HepG2 (cell line): ENCODE data around the gene ASPHD1. TPM values are rescaled to one million over a fixed set of nuclear protein-coding genes. Genes with fewer than 3 reads are reported as not detected.

Source experiments
- ARID5B ChIP-seq: IDR thresholded peaks from 2 replicates; pipeline ENCODE4 v1.4.0; 2020; ENCODE audit warnings: mild to moderate bottlenecking, missing genetic modification reagents
- CREB3 ChIP-seq: sonication (generic); formaldehyde crosslinking; IDR thresholded peaks from 2 replicates; pipeline ENCODE4 v1.5.0; 2020; ENCODE audit warnings: missing genetic modification reagents
- ESRRA ChIP-seq: sonication (generic); formaldehyde crosslinking; IDR thresholded peaks from 2 replicates; pipeline ENCODE4 v1.5.1; 2020; ENCODE audit warnings: mild to moderate bottlenecking, low read depth, missing genetic modification reagents
- HMG20A ChIP-seq: IDR thresholded peaks from 2 replicates; pipeline ENCODE4 v1.6.1; 2016; ENCODE audit warnings: borderline replicate concordance
- KAT2B ChIP-seq: fragments of 150-350 bp; IDR thresholded peaks from 2 replicates; pipeline ENCODE4 v1.6.1; 2014; ENCODE audit warnings: low read depth, low read length, borderline replicate concordance
- KDM1A ChIP-seq: IDR thresholded peaks from 2 replicates; pipeline ENCODE4 v1.6.1; 2016; ENCODE audit warnings: missing compliant biosample characterization
- MZF1 ChIP-seq: sonication (generic); formaldehyde crosslinking; IDR thresholded peaks from 2 replicates; pipeline ENCODE4 v1.8.1; 2023; ENCODE audit warnings: mild to moderate bottlenecking, missing genetic modification reagents, borderline replicate concordance
- PAXIP1 ChIP-seq: sonication (generic); formaldehyde crosslinking; conservative IDR thresholded peaks from 2 replicates; pipeline ENCODE4 v1.4.0; 2020; ENCODE audit warnings: mild to moderate bottlenecking, missing genetic modification reagents, moderate library complexity
- POLR2G ChIP-seq: fragments of 200-400 bp; formaldehyde crosslinking; IDR thresholded peaks from 2 replicates; pipeline ENCODE4 v1.6.1; 2018; ENCODE audit warnings: mild to moderate bottlenecking, low read depth, low read length, moderate library complexity
- RFX3 ChIP-seq: IDR thresholded peaks from 2 replicates; pipeline ENCODE4 v1.6.1; 2016; ENCODE audit warnings: missing biosample characterization, missing genetic modification reagents
- RORA ChIP-seq: sonication (generic); formaldehyde crosslinking; IDR thresholded peaks from 2 replicates; pipeline ENCODE4 v1.5.0; 2020; ENCODE audit warnings: mild to moderate bottlenecking, missing genetic modification reagents, moderate library complexity
- SP5 ChIP-seq: IDR thresholded peaks from 2 replicates; pipeline ENCODE4 v1.6.1; 2016; ENCODE audit warnings: low read depth, borderline replicate concordance
- TFDP2 ChIP-seq: sonication (generic); formaldehyde crosslinking; IDR thresholded peaks from 2 replicates; pipeline ENCODE4 v1.4.0; 2020; ENCODE audit warnings: missing genetic modification reagents
- TMF1 ChIP-seq: sonication (generic); formaldehyde crosslinking; IDR thresholded peaks from 2 replicates; pipeline ENCODE4 v1.8.1; 2022; ENCODE audit warnings: low read depth, missing genetic modification reagents
- TOPORS ChIP-seq: sonication (generic); formaldehyde crosslinking; IDR thresholded peaks from 2 replicates; pipeline ENCODE4 v1.8.0; 2023; ENCODE audit warnings: mild to moderate bottlenecking, missing genetic modification reagents
- ZNF18 ChIP-seq: sonication (generic); formaldehyde crosslinking; IDR thresholded peaks from 2 replicates; pipeline ENCODE4 v1.8.0; 2022; ENCODE audit warnings: mild to moderate bottlenecking, missing genetic modification reagents; ENCODE audit not compliant: insufficient replicate concordance
- ZNF30 ChIP-seq: sonication (generic); formaldehyde crosslinking; IDR thresholded peaks from 2 replicates; pipeline ENCODE4 v1.5.0; 2020; ENCODE audit warnings: mild to moderate bottlenecking, missing genetic modification reagents
- ZNF550 ChIP-seq: sonication (generic); formaldehyde crosslinking; IDR thresholded peaks from 2 replicates; pipeline ENCODE4 v1.4.0; 2020; ENCODE audit warnings: mild to moderate bottlenecking, missing genetic modification reagents, borderline replicate concordance
- ZNF616 ChIP-seq: sonication (generic); formaldehyde crosslinking; IDR thresholded peaks from 2 replicates; pipeline ENCODE4 v1.5.0; 2020; ENCODE audit warnings: low read depth, mild to moderate bottlenecking, missing genetic modification reagents
- polyA plus RNA-seq, 8 experiments: library from polyadenylated mRNA; depleted of rRNA in 3 of 8; stranded (reverse) in 7 of 8; unstranded in 1 of 8; fragments of >200 nt; fragmentation: Illumina TruSeq in 4 of 8; extraction: Trizol in 4 of 8; gene quantifications; 2 replicates each; pipeline versions ENCODE4 v1.2.1 to v1.2.3, GENCODE V29; 2011 to 2016; ENCODE audit warnings: low read depth in 4 of 8, missing spikeins in 1 of 8, mixed read lengths in 1 of 8; ENCODE audit not compliant: insufficient read depth in 1 of 8
- total RNA-seq, 5 experiments: library from RNA; depleted of rRNA; stranded (reverse); fragments of >200 nt; fragmentation: Illumina TruSeq; extraction: Trizol; gene quantifications; 2 replicates each; pipeline ENCODE4 v1.2.3, GENCODE V29; 2016; ENCODE audit warnings: low read depth in 1 of 5

The ASPHD1 gene
- total and polyA plus RNA-seq, 2 of the 13 experiments (the other 11 are each of a cell fraction or from before 2014, with no cell fraction given), result 13.1 to 19.7 TPM

- TF ChIP-seq ARID5B (CRISPR knock-in tag) (0 out of 2 replicates have a peak, but pooled peaks have one; percentile 9), KDM1A (no peak), HMG20A (CRISPR knock-in tag) (no peak; the same call in 1 of the 2 replicates), CREB3 (CRISPR knock-in tag) (peak; percentile 99), ZNF18 (no peak), KAT2B (no peak), RFX3 (CRISPR knock-in tag) (0 out of 2 replicates have a peak, but pooled peaks have one; percentile 14), TOPORS (no peak), SP5 (CRISPR knock-in tag) (no peak), TMF1 (peak; percentile 95; the same call in 1 of the 2 replicates), TFDP2 (peak; percentile 47; the same call in 1 of the 2 replicates), ZNF550 (CRISPR knock-in tag) (no peak), ZNF30 (peak; percentile 90; the same call in 1 of the 2 replicates), MZF1 (CRISPR knock-in tag) (no peak), RORA (no peak), PAXIP1 (no peak), ZNF616 (CRISPR knock-in tag) (no peak; the same call in 1 of the 2 replicates), ESRRA (CRISPR knock-in tag) (no peak), POLR2G (peak; percentile 60)
Measured at GRCh38 chr16:29899516-29900101, 679 bp upstream of the ASPHD1 start, which contains the start of gene SEZ6L2 (continued).
